IPS-18a (cell line): ENCODE measurements around the gene ST3GAL4.

Experiments used
- H3K27ac ChIP-seq: one replicate; pipeline ENCODE4 v1.5.1; 2013; ENCODE audit warnings: low read length
- H3K27me3 ChIP-seq: one replicate; pipeline ENCODE4 v1.6.1; 2013; ENCODE audit warnings: mild to moderate bottlenecking, low read length; ENCODE audit not compliant: control insufficient read depth, insufficient read depth
- H3K36me3 ChIP-seq: one replicate; pipeline ENCODE4 v1.6.1; 2013; ENCODE audit warnings: low read depth, low read length; ENCODE audit not compliant: control insufficient read depth
- H3K4me1 ChIP-seq: one replicate; pipeline ENCODE4 v1.6.1; 2013; ENCODE audit warnings: low read depth, low read length; ENCODE audit not compliant: control insufficient read depth
- H3K4me3 ChIP-seq: one replicate; pipeline ENCODE4 v1.5.1; 2013; ENCODE audit warnings: low read length
- H3K9ac ChIP-seq: one replicate; pipeline ENCODE4 v1.6.1; 2013; ENCODE audit warnings: mild to moderate bottlenecking, low read length, moderate library complexity
- H3K9me3 ChIP-seq: one replicate; pipeline ENCODE4 v1.6.1; 2013; ENCODE audit warnings: low read depth, low read length; ENCODE audit not compliant: control insufficient read depth

ST3GAL4 gene

DNA sequence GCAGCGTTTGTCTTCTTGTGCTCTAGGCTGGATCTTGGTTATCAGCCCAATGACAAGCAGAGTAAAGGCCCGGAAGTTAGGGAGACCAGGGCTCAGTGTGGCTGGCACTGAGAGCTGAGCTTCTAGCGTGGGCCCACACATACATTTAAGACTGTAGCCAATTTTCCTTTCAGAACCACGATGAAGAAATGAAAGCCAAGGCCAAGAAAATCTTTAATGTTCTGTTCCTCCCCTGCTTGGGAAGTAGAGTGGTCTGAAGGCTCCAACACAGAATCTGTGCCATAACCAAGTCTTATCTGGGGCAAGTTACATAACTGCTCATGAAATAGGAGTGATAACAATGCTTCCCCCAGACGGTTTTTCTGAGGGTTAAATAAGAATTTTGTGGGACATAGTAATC is 4.7 kb upstream of the ST3GAL4 start:
- Histone ChIP-seq H3K4me3 (no peak overlapping the region), H3K36me3 (no peaks in the 10 kb centered on the region), H3K27ac (no peak overlapping the region), H3K27me3 (no peaks in the 10 kb centered on the region), H3K9ac (no peak overlapping the region), H3K9me3 (no peaks in the 10 kb centered on the region), H3K4me1 (peaks cover 30% of the 10 kb centered on the region)

DNA sequence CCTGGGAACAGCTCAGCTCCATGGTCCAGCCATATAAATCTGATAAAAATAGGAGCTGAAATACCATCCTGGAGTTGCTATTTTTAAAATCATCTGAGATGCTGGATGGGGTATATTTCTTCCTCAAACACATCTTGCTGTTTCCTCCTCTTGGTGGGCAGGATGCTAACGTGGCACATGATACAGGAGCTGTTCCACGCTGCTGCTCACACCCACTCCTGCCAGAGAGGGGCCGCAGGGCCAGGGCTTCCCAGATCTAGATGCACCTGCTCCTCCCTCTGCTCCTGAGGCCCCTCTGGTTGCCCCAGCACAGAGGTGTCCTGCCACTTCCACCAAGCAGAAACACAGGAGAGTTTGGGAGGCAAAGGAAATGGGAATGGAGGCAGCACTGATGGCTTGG is 3.3 kb upstream of the ST3GAL4 start:
- no peaks in the 10 kb centered on the region for H3K27me3 ChIP-seq
- peaks cover 27% of the 10 kb centered on the region for H3K4me1 ChIP-seq
- no peak overlapping the region for H3K4me3 ChIP-seq
- H3K27ac ChIP-seq, result no peak overlapping the region
- no peak overlapping the region for H3K9ac ChIP-seq
- no peaks in the 10 kb centered on the region for H3K36me3 ChIP-seq
- H3K9me3 ChIP-seq, result no peaks in the 10 kb centered on the region

DNA sequence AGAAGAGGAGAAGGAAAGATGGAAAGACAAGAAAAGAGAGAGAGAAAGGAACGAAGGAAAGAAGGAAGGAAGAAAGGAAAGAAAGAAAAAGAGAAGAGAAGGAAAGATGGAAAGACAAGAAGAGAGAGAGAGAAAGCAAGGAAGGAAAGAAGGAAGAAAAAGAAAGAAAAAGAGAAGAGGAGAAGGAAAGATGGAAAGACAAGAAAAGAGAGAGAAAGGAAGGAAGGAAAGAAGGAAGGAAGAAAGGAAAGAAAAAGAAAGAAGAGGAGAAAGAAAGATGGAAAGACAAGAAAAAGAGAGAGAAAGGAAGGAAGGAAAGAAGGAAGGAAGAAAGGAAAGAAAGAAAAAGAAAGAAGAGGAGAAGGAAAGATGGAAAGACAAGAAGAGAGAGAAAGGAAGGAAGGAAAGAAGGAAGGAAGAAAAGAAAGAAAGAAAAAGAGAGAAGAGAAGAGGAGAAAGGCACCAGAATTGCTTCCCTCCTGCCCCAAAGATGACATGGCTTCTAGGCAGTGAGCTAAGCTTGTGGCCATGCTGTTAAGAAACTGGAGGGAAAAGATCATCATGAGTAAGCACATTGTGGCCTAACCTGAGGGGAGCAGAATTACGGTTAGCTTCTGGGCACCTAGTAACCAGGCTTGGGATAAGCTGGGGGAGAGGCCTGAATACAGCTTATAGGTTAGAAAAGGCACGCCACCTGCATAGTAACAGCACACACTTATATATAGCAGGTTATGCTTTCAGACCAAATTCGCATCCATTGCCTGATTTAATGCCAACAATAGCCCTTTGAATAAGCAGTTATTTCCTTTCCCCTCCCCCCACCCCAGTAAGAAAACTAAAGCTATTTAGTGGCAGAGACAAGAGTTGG is 2.3 kb upstream of the ST3GAL4 start:
- Histone ChIP-seq H3K27ac (no peak overlapping the region), H3K9me3 (no peaks in the 10 kb centered on the region), H3K9ac (no peak overlapping the region), H3K4me1 (peaks cover 27% of the 10 kb centered on the region), H3K36me3 (no peaks in the 10 kb centered on the region), H3K4me3 (no peak overlapping the region), H3K27me3 (no peaks in the 10 kb centered on the region)

DNA sequence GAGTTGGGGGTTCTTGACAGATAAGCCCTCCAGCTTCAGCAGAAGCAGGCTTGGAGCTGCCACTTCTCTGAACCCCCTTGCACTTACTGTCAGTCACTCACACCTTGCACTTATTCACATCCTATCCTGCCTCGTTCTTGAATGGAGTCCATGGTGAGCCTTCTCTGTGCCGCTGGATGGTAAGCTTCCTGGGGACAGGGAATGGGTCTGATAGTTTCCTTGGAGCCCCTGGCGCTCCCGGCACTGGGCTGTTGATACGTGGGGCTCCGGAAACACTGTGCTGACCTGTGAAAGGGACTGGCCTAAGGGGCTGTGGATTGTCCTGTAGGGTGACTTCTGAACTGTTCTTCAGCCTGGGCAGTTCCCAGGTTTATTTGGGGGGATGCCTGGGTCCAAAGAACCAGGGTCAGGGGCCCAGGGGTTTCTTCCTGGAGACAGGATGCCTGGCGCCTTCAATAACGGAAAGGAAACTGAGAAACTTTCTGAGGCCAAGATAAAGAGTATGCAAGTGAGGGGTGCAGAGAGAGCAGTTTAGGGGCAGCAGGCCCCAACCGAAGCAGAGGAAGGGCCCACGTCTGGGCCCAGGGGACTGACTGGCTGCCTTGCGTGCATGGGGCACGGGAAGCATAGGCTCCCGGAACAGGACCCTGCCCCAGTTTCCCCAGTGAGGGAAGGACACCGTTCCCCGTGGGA is 709 bp upstream of the ST3GAL4 start:
- no peaks in the 10 kb centered on the region for H3K9me3 ChIP-seq
- H3K9ac ChIP-seq, result peak overlapping the region; percentile 97
- H3K36me3 ChIP-seq, result no peaks in the 10 kb centered on the region
- H3K27ac ChIP-seq, result peak overlapping the region; percentile 29
- H3K4me3 ChIP-seq, result peak overlapping the region; percentile 78
- peaks cover 31% of the 10 kb centered on the region for H3K4me1 ChIP-seq
- H3K27me3 ChIP-seq, result no peaks in the 10 kb centered on the region

DNA sequence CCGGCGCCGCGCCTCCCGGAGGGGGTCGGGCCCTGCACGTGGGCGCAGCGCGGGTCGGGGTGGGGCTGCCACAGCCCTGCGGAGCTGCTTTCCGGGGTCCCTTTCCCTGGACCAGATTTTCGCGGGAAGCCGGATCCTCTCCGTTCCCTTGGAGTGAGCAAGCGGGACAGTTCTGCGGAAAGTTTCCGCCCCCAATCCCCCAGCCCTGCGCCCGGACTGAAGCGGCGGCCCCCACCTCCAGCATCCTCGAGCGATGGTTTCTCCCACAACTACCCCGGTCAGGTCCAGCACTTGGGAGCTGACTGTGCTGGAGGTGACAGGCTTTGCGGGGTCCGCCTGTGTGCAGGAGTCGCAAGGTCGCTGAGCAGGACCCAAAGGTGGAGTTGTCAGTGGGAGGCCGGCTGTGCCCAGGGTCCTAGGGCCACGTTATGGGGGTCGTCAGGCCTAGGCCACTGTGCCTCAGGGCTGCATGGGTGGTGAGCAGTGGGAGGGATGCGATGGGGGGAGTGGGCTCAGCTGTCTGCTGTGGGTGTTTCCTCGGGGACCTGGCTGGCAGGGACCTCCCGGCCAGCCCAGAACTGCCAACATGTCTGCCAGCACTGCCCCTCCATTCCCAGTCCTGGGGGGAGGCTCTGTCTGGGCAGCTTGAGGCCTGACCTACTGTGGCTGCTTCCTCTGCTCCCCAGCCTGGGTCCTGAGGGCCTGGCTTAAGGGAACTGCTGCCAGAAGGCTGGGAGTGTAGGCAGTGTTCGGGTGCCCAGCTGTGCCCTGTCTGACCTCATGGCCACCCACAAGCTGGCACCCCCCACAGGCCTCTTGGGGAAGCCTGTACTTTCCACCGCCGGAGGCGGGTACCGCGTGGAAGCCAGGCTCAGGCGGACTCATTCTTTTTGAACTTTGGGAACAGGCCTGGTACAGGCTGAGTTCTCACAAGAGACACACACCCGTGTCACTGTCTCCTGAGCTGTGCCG is 726 bp downstream of the ST3GAL4 start:
- H3K4me1 ChIP-seq, result peaks cover 27% of the 10 kb centered on the region
- H3K9ac ChIP-seq, result peak overlapping the region; percentile 52
- H3K27me3 ChIP-seq, result no peaks in the 10 kb centered on the region
- no peaks in the 10 kb centered on the region for H3K36me3 ChIP-seq
- H3K27ac ChIP-seq, result no peak overlapping the region
- H3K4me3 ChIP-seq, result peak overlapping the region; percentile 78
- no peaks in the 10 kb centered on the region for H3K9me3 ChIP-seq

DNA sequence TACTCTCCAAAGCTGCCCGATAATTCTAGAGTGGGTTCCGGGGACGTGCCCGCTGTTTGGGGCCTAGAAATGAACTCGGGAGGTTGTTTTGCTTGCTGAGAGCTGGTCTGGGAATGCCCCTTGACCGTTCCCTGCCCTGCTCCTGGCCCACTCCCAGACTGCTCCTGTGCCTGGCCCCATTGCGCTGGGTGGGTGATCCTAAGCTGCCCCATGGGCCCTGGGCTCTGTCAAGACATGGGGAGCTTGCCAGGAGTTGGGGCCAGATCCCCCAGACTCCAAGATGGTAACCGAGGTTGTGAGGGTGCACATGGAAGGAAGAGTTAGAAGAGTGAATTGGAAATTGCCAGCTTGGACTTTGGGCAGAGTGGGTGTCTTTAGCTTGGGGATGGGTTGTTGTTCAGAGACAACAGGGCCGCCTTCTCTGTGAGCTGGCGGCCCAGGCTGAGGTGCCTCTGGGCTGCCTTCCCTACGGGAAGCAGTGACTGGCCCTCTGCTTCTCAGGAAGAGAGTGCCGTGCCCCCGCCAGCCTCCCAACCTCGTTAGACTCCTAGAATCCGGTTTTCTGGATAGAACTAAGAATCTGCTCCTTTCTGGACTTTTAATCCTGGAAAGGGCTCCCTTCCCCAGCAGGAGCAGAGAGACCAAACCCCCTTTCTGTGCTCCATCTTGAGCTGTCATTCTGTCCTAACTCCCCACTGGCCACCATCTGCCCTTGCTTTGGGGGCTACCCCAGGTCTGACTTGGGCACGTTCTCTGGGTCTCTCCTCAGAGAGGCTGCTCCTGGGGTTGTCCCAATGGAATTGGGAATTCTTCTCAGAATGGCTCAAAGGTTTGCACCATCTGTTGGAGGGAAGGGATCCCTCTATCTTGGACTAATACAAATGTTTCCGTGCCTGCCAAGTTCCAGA is 1.8 kb downstream of the ST3GAL4 start:
- H3K4me1 ChIP-seq, result peaks cover 27% of the 10 kb centered on the region
- no peak overlapping the region for H3K4me3 ChIP-seq
- no peak overlapping the region for H3K9ac ChIP-seq

DNA sequence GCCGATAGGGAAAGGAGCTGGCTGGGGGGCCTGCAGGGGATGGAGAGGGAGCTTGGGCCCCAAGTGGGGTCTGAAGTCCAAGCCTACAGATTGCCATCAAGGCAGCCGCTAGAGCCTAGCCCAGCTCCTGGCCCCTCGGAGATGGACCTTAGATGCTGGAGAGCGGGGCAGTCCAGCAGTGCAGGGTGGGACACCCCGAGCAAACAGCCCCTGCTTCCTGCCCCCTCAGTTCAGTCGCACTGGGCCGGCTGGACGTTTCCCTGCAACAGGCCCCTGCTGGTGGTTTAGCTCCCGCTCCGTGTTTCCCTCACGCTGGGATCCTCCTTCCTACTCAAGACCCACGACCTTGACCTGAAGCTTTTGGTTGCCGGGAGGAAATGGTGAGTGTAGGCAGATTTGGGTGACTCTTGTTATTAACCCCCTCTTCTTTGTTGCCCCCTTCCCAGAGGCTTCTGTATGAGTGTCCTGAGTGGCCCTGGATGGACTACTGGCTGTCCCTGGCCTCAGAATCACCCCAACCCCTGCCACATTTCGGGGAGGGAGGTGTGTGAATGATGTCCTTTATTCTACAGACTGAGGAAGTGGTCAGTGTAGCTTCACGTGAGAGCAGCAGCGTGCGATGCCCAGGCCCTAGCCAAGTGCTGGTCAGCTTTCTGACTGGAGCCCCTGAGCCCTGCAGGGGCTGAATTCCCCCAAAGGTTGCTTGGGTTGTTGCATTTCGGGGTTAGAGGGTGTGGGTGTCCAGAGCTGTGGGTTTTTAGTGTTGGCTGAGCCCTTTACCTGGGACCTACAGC is 2.7 kb downstream of the ST3GAL4 start:
- Histone ChIP-seq H3K27ac (no peak overlapping the region), H3K4me1 (peaks cover 22% of the 10 kb centered on the region), H3K9me3 (no peaks in the 10 kb centered on the region), H3K9ac (no peak overlapping the region), H3K36me3 (no peaks in the 10 kb centered on the region), H3K4me3 (no peak overlapping the region), H3K27me3 (no peaks in the 10 kb centered on the region)

More for the DNA sequence above, 1.8 kb downstream of the ST3GAL4 start:
- Histone ChIP-seq H3K36me3 (no peaks in the 10 kb centered on the region), H3K27ac (no peak overlapping the region), H3K9me3 (no peaks in the 10 kb centered on the region), H3K27me3 (no peaks in the 10 kb centered on the region)

DNA sequence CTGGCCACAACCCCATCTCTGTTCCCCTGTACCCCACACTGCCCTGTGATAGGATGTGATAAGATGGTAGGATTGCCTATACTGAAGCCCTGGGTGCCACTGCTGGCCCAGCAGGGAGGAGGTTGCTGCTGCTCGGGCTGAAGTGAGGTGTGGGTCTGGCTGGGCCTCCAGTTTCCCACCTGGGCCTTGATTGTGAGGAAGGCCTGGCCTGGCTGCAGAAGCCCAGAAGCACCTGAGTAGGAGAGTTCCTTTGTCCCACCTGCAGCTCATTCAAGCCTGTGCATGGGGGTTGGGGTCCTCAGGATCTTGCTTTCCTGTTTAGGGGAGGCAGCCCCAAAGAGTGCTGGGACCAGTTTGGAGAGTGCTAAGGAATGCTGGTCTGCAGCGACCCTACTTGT is 3.3 kb downstream of the ST3GAL4 start:
- H3K4me3 ChIP-seq, result no peak overlapping the region

DNA sequence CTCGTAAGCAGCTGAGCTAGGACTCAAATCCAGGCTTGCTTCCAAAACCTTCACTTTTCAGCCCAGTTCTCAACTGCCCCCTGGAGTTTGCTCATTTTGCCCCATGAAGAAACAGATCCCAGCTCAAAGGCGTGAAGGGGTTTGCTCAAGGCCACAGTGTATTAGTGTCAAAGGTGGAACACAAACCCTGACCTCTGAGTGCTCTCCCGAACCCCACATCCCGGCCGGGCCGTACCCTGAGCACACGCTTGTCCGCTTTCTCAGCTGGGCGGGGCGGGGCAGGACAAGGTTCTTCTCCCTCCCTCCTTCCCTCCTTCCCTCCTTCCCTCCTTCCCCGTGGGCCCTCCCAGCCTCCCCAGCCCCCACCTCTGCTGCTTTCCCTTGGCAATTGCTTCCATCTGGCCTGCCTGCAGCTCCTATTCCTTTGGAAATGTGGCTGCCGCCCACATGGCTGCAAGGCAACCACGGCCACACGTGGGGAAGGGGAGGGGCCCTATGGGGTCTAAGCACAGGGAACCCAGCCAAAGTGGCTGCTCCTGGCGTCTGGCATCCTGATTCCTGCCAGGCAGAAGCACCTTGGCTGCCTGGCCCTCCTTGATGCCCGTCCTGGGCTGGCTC is 4.1 kb downstream of the ST3GAL4 start:
- Histone ChIP-seq H3K4me3 (no peak overlapping the region), H3K4me1 (peaks cover 21% of the 10 kb centered on the region), H3K36me3 (no peaks in the 10 kb centered on the region), H3K27ac (no peak overlapping the region), H3K27me3 (no peaks in the 10 kb centered on the region), H3K9ac (no peak overlapping the region), H3K9me3 (no peaks in the 10 kb centered on the region)

More for the DNA sequence above, 3.3 kb downstream of the ST3GAL4 start:
- Histone ChIP-seq H3K27ac (no peak overlapping the region), H3K27me3 (no peaks in the 10 kb centered on the region), H3K36me3 (no peaks in the 10 kb centered on the region), H3K4me1 (peaks cover 22% of the 10 kb centered on the region), H3K9ac (no peak overlapping the region), H3K9me3 (no peaks in the 10 kb centered on the region)

DNA sequence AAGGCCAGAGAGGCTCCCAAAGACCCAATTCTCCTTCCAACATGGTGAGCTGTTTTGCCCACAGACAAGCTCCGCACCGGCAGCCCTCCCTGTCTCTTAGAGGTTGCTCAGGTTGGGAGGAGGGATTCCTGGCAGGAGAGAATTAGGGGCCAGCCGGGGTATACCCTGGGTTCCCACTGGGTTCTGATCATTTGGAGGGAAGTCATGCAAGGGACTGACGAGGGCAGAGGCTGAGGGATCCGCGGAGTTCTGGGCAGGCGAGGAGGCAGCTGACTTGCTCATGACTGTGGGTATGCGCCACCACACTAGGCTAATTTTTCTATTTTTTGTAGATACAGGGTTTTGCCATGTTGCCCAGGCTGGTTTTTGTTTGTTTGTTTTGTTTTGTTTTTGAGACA is 4.6 kb downstream of the ST3GAL4 start:
- no peaks in the 10 kb centered on the region for H3K9me3 ChIP-seq
- H3K4me3 ChIP-seq, result no peak overlapping the region
- H3K4me1 ChIP-seq, result peaks cover 19% of the 10 kb centered on the region
- H3K27me3 ChIP-seq, result no peaks in the 10 kb centered on the region
- H3K36me3 ChIP-seq, result no peaks in the 10 kb centered on the region
- H3K27ac ChIP-seq, result no peak overlapping the region
- no peak overlapping the region for H3K9ac ChIP-seq
